Embryonic facial prominence (tissue), 1 donor: Measurements from ENCODE around the gene RNF144A.
"Not testable (repeated sequence)": the region's sequence is repeated elsewhere in the genome, so short reads cannot be mapped to it uniquely, and the experiment has no call there.

Source experiments
- DNase-seq: peaks from one replicate; pipeline ENCODE4 v3.0.0-alpha.2; 2016; ENCODE audit errors: extremely low spot score

RNF144A gene

DNA sequence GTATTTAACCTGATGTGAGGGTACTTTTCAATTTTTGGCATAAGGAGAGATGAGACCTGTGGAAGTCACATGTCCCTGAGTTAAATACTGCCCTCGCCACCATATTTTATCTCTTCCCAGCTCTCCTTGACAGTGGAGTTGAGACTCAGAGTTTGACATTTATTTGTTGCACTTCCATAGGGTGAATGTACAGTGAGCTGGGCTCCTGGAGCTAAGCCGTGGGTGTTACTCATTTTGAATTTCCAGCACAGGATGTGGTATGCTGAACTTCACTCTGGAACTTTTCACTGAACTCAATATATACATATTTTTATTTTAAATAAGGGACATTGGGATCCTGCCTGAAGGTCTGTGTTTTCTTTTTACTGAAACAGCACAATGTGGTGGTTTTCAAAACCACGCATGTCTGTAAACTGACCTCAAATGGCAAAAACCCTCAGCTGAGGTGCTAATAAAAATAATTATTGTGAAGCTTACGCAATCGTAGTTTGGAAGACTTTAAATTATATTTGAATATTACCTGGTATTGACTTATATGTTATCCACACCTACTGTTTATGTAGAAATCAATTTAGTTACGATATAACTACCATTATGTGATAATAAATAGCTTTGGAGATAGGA, 12.1 kb downstream of the RNF144A start:
- DNase-seq: no peak

DNA sequence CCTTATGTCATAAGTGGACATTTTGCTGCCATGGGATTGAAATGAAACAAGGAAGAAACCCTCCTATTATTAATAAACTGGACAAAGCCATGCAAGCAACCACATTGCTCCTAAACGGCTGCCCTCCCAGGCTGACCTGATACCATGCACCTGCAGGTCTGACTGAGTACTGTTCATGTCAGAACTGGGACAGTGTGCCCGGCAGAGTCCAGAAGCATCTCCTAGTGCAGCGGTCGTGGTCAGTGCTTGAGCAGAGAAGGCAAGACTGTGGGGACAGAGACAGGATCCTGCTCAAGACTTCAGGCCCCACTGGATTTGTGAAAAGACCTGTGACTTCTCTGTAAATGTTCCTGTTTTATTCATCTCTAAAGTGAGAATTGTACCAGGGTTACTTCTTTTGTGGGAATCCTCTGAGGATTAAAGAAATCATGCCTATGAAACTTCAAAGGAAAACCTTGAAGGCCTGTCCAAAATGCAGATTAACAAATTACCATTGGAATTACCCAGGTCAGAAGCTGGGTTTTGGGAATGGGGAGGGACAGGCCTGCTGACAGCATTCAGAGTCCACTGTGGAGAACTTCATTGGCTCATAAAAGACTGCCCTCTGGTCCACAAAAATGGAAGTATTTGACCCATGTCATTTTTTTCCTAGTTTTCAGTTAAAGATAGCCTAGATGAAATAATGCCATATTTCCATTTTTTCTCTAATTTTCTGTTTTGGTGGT, 13.9 kb downstream of the RNF144A start:
- DNase-seq: no peak

DNA sequence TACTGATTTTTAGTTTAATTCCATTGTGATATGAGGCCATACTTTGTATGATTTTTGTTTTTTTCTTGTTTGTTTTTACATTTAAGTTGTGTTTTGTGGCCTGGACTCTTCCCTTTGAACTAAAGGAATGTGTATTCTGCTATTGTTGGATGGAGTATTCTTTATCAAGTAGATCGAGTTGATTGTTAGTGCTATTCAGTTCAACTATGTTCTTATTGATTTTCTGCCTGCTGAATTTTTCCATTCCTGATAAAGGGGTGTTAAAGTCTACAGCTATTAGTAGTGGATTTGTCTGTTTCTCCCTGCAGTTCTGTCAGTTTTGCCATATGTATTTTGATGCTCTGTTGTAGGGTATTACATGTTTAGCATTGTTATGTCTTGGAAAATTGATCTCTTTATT, 14.5 kb downstream of the RNF144A start:
- no peak for DNase-seq

DNA sequence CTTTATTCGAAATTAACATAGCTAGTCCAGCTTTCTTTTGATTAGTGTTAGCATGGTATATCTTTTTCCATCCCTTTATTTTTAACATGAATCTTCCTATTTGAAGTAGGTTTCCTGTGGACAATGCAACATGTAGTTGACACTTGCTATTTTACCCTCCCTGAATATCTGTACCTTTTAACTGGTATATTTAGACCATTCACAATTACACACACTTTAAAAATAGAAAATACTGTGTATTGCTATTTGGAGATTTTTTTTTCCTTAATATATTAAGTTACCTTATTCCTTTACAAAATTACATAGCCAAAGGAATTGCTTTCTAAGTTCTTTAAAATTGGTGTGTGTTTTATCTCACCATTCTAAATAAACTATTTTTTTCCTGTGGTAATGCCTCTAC, 15.0 kb downstream of the RNF144A start:
- DNase-seq: no peak

DNA sequence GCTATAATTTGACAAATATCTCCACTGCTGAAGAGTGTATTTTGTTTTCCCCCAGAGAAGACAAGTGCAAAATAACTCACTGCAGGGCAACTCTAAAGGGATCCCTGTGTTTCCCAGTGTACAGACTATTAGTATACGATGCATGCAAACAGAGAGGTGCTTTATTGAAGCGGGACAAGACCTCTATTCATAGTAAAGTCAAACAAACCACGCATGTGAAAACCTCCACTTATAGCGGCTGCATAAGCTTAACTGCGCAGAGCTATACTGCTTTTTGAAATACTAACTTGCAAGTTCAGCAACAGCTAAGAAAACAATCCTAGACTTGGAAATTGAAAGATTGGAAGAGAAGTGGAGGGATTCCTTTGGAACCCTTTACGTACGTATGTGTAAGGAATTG, 15.6 kb downstream of the RNF144A start:
- no peak for DNase-seq

DNA sequence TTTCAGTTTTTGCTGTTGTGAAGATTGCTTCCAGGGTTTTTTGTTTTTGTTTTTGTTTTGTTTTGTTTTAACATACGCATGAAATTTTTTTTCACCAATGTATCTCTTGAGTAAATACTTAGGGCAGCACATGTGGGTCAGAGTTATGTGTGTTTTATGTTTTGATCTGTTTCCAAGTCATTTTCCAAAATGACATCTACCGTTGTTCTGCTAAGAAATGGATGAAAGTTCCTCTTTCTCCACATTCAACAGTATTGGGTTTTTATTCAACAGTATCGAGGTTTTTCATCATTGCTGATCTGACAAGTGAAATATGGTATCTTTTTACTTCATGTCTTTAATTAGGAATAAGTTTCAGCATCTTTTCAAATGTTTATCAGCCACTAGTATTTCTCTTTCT, 16.7 kb downstream of the RNF144A start:
- DNase-seq: no peak

DNA sequence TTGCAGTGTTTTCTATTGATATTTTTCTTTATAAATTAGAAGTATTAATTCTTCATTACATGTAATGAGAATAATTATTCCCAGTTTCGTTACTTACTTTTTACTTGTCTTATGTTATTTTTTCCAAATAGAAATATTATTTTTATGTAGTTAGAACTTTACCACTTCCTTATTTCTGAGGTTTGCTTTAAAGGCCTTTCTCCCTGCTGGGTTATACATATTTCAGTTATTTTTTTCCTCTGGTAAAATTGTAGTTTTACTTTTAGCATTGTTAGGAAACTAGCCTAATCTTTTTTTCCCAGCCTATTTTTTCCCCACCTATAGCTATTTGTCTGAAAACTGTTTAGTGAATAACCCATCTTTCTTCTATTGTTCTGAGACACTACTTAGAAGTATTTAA, 17.1 kb downstream of the RNF144A start:
- no peak for DNase-seq

DNA sequence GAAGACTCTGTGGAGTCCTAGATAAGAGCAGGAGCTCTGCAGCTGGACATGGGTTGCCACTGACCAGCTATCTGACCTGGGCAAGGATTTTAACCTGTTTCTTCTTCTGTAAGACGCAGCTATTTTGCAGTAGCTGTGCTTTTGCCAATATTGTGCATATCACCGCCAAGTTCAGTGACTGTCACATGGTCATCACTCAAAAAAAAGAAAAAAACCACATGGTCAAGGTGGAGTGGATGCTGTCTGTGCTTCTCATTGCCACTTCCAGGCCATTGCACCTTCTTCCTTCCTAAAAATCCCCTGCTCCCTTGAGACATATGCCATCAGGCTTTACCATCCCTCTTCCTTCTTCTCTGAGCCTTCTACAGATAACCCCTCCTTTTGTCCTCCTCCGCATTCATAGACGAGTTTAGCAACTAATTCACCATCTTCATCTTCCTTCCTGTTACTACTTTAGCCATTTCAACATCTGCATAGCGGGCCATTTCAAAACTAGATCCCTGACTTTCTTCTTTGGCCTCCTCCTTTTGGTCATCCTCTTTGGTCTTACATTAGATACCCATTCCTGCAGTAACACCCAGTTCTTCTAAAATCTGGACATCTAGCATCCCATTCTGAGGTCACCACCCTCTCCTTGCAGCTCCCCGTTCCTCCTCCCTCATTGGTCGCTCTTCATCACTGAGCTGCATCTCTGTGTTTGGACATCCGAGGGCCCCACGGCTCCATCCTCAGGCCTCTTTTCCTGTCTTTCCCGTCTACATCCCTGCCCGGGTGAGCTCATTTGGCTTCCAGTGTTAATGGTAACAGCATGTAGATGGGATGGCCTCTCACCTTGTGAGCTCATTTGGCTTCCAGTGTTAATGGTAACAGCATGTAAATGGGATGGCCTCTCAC, 17.8 kb downstream of the RNF144A start:
- no peak for DNase-seq

DNA sequence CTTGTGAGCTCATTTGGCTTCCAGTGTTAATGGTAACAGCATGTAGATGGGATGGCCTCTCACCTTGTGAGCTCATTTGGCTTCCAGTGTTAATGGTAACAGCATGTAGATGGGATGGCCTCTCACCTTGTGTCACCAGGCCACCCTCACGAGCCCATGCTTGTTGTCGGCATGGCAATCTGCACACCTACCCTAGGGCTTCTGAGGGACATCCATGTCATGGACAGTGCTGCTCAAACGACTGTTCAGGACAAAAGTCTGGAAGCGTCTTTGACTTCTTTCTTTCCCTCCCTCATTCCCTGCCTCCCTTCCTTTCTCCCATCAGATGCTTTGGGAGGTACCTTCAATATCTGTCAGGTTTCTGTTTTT, 18.4 kb downstream of the RNF144A start:
- not testable (repeated sequence) for DNase-seq

DNA sequence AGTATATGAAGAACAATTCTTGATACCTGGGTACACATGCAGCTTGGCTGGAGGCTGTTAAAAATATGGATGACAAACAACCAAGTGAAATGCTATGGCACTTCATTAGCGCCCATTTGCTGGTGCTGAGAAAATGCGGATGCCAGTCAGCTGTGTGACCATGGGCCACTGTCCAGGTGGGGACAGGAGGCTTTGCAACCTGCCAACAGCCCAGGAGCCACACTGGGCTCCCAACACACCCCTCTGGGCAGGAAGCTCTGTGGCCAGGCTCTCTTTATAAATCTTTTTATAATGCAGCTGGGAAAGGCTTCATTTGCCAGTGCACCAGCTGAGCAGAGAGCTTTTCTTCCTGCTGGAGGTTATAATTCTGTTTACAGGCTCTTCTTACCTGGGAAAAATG, 19.9 kb downstream of the RNF144A start:
- DNase-seq: no peak

DNA sequence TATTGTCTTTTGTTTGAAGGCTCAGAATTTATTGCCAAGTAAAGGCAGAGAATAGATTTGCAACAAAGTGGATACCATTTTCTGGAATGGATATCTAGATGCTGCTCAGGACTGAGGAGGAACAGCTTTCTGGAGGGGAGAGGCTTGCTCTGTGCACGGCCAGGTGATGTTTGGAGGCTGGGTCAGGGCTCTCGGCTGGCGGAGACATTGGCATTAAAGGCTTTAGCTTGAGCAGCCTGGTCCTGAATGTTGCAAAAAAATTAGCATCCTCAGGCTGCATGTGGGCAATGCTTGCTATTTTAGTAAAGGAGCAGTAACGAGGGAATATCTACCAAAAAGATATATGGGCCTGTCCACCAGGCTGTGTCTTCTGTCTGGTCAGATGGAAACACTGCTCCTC, 20.4 kb downstream of the RNF144A start:
- DNase-seq: no peak

DNA sequence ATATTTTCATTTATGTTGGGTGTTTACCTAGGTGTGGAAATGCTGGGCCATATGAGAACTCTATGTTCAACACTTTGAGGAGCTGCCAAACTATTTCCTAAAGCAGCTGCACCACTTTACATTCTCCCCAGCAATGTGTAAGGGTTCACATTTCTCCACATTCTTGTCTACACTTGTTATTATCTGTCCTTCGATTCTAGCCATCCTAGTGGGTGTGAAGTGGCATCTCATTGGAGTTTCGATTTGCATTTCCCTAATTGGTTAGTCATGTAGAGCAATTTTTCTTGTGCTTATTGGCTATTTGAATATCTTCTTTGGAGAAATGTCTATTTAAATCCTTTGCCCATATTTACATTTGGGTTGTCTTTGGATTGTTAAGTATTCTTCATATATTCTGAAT, 21.9 kb downstream of the RNF144A start:
- DNase-seq: no peak

DNA sequence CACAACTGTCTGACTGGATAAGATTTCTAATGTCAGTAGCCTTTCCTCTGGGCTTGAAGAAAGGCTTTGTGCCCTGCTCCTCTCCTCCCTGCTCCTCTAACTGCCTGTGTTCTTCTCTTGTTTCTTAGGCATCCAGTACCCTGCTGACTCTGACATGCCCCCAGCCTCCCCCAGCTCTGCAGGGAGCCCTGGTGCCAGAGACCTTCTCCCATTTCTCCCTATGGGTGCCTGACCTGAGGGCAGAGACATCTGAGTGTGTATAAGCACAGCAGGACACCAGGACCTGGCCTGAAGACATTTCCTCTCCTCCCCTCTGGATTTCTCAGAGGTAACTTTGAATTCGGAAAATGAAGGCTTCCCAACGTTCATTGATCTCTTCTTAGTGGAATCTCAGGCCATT, 23.6 kb downstream of the RNF144A start:
- no peak for DNase-seq

DNA sequence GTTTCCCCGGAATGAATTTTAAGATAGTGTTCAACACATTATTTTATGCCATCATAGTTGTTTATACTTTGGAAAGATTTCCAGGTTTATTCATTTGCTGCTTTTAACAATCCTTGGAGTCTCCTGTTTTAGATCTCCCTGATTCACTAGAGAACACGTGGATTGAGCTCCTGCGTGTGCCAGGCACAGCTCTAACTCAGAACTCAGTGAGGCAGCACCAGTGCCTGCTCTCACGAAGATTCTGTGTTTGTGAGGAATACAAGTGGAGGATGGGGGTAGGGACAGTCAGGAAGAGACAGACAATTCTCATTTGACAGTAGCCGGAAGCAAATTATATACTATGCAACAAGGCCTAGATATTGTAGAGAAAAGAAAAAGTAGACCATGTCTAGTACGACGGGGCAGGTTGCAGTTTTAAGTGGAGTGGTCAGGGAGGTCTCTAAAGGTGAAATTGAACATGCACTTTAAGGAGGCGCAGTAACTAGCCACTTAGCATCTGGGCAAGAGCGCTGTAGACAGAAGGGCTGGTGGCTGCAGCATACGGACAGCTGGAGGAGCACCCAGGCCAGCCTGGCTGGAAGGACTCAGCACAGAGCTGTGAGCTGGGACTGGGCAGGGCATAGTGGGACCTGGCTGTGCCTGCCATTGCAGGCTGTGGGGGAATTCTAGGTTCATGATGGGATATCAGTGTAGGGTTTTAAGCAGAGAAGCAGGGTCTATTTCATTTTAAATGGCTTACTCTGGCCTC, 24.3 kb downstream of the RNF144A start:
- DNase-seq: no peak

DNA sequence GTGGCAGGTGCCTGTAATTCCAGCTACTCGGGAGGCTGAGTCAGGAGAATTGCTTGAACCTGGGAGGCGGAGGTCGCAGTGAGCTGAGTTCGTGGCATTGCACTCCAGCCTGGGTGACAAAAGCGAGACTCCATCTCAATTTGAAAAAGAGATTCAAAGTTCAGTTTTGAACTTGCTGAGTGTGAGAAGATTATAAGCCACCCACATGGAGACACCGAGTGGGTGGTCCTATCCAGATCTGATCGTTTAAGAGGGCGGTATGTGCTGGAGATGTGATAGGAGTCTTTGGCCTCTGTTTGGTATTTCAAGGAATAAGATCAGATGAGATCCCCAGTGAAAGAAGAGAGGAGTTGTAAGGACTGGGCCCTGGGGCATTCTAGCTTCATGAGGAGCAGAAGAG, 25.6 kb downstream of the RNF144A start:
- DNase-seq: no peak

DNA sequence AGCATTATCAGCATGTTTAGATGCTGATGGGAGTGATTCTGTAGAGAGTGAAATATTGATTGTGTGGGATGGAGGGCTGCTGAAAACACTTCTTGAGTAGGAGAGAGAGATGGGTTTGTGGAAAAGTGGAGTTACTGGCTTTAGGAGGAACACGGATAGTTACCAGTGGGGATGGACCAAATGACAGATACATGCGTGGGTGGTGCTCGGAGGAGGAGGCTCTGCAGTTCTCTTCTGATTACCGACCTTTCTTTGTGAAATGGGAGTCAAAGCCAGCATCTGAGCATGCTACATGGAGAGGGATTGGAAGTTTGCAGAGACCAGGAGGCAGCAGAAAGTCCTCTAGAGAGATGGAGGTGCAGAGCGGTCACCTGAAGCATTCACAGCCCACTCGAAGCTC, 26.3 kb downstream of the RNF144A start:
- DNase-seq: no peak

DNA sequence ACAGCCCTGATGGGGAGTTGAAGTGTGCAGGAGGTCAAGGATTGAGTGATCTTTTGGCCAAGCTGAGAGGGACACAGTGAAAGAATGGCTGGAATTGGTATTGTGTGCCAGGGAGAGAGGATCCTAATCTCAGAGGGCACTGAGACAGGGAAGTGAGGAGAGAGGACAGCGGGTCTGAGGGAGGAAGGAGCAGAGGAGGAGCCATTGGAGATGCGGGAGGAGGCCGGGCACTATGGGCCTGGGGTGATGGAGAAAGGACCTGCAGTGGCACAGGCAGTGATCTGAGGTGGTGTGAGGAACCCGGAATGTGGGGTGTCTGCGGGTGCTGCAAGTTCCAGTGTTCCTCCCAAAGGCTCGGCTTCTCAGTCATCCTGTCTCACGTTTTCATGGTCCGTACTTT, 26.8 kb downstream of the RNF144A start:
- no peak for DNase-seq

DNA sequence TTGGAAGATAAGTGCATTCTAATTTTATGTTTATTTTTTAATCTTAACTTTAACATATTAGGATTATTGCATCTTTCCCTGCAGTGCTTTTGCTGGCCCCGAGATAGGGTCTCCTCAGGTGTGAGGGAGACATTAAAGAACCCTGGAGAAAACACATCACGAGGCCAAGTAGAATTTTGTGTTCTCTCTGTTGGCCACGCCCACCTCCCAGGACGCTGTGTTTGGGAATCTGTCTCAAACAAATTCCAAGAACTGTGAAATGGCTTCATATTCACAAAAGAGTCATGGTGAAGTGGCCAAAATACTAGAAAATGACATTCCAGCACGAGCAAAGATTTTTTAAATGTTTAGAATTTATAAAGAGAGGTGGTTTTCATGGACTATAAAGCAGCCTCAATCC, 27.3 kb downstream of the RNF144A start:
- DNase-seq: no peak

DNA sequence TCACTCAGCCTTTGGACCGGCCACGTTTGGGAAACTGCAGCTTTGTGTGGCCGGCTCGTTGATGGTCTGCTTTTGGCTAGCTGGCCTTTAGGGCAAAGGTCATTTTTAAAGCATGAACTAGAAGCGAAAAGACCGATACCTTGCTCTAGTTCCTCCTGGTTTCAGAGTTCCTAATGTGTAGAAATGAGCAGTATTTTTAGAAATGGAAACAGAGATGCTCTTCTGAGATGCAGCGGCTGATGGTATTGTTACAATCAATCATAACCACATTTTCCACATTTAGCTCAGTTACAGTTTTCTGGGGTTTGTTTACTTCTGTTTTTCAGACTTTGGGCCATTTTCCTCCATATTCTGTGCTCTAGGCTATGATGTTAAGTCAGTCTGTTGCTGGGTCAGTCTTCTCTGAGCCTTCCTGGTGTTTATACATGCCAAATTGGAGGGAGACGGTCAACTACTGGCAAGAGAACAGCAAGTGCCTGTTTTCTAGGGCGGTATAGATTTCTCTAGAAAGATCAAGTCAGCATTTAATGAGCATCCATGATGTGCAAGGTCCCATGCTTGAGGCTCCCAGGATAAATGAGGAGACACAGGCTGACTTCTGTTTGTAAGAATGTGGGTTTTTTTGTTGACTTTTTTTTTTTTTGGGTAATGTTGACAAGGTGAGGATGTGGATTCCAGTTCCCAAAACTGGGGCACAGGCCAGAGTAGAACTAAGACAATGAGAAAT, 28.0 kb downstream of the RNF144A start:
- no peak for DNase-seq

DNA sequence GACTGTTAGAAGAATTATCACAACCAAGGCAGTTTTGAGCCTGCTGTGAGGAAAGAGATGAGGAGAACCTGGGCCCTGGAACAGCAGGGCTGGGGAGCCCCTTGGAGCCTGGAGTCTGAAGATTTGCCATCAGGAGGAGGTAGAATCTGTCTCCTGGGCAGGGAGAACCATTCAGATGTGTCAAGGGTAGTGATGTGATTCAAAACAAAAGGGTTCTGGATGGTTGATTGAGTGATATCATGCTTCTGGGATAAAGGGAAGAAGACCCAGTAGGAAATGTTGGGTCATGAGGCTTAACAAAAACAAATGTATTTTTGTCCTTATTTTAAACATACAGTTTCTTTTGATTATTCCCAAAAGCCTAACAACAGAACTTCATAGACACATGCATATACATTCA, 28.6 kb downstream of the RNF144A start:
- DNase-seq: no peak

DNA sequence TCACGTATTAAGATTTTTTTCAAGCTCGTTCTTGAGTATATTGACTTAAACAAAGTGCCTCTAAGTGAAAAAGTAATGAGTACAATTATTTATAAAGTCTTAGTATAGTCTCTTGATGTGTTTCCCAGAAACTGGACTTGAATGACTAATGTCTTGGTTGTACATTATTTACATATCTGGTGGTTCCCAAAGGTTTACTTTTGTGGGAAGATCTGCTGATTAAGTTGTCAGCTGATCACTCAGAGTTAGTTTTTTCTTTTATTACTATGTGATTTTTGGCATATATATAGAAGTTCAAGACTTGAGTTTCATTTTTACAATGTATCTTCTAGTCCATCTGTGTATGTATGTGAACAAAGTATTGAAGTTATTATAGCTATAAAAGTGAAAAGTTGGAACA, 29.5 kb downstream of the RNF144A start:
- DNase-seq: no peak
